ENCODE data around the gene PAGR1.
A peak's percentile ranks its signal among the peaks of the same experiment; 100 is the strongest.

The PAGR1 gene

DNA sequence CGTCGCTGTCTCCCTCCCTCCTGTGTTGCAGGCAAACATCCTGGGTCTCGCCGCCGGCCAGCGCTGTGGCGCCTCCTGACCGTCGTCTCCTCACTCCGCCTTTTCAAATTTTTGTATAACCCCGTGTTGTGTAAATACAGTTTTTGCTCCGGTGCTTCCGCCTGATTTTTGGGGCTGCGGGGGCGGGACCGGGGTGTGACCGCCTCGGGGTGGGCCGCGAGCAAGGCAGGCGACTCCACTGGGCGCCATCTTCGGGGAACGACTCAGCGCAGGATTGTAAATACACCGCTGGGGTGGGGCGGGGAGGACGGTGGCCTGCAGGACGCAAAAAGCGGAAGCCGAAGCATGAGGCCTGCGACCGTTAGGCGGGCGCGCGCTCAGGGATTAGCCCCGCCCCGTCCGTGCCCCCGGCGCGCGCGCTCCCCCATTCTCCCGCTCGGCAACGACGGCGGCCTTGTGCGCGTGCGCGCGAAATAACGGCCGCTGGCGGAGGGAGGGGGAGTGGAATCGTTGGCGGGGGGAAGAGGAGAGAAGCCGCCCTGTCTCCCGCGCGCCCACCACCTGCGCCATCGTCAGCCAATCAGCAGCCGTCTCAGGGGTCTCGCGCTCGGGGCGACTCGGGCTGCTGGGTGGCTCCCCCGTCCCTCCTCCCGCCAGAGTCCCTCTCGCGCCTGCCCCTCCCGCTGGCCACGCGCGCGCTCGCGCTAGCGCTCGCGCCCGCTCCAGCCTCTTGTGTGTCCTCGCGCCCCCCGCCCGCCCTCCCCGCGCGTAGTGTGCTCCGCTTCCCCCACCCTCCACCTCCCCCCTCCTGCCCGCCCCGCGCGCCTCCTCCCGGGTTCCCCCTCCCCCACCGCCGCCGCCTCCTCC lies 10.5 kb upstream of the PAGR1 start:
- H3K27ac ChIP-seq, result peak overlapping the region; percentile 99
- ChIA-PET CTCF (interaction anchor here (0.6 to 0.9 kb wide), 3 partner anchors 10 to 114 kb away, joined by 3 to 6 read pairs (median 3); partner anchors contain the start of gene PAGR1), POLR2A (ENCODE audit: low non-redundant PET) (interaction anchor here (2.8 kb wide), 1 partner anchor 11 kb away, joined by 10 read pairs; the partner anchor contains the start of gene PAGR1)
- peak; percentile 87 for DNase-seq (ENCODE audit: low spot score)
- TF ChIP-seq, protein P1, sequence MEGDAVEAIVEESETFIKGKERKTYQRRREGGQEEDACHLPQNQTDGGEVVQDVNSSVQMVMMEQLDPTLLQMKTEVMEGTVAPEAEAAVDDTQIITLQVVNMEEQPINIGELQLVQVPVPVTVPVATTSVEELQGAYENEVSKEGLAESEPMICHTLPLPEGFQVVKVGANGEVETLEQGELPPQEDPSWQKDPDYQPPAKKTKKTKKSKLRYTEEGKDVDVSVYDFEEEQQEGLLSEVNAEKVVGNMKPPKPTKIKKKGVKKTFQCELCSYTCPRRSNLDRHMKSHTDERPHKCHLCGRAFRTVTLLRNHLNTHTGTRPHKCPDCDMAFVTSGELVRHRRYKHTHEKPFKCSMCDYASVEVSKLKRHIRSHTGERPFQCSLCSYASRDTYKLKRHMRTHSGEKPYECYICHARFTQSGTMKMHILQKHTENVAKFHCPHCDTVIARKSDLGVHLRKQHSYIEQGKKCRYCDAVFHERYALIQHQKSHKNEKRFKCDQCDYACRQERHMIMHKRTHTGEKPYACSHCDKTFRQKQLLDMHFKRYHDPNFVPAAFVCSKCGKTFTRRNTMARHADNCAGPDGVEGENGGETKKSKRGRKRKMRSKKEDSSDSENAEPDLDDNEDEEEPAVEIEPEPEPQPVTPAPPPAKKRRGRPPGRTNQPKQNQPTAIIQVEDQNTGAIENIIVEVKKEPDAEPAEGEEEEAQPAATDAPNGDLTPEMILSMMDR (conservative IDR thresholded peaks at IDR 0.05; ENCODE audit: low read depth), result no peak

DNA sequence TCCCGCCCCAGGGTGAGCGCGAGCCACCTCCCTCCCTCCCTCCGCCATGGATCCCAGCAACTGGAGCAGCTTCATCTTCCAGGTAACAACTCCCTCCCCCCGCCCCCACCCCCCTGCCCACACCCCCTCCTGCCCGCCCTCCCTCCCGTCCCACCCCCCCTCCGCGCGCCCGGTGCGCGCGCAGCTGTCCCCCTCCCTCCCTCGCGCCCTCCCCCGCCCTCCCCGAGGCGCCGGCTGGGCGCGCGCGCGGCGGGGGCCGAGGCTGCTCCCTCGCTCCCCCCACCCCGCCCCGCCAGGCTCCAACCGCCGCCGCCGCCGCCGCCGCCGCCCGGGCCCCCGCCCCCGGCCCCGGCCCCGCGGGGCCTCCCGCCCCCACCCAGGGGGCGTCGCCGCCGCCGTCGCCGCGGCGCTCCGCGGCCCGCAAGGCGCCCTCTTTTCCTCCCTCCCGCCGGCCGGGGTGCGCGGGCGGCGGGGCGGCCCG lies 9.8 kb upstream of the PAGR1 start, which contains the start of gene MAZ:
Gene MAZ, plus strand, starts transcription at position 431 of the 481 bp plus-strand sequence. CDS start 173 bp downstream, outside the sequence.
- POLR2A ChIA-PET (ENCODE audit: low non-redundant PET), result interaction anchor here (2.8 kb wide), 1 partner anchor 10 kb away, joined by 10 read pairs; the partner anchor contains the start of gene PAGR1
- DNase-seq (ENCODE audit: low spot score), result peak; percentile 89

DNA sequence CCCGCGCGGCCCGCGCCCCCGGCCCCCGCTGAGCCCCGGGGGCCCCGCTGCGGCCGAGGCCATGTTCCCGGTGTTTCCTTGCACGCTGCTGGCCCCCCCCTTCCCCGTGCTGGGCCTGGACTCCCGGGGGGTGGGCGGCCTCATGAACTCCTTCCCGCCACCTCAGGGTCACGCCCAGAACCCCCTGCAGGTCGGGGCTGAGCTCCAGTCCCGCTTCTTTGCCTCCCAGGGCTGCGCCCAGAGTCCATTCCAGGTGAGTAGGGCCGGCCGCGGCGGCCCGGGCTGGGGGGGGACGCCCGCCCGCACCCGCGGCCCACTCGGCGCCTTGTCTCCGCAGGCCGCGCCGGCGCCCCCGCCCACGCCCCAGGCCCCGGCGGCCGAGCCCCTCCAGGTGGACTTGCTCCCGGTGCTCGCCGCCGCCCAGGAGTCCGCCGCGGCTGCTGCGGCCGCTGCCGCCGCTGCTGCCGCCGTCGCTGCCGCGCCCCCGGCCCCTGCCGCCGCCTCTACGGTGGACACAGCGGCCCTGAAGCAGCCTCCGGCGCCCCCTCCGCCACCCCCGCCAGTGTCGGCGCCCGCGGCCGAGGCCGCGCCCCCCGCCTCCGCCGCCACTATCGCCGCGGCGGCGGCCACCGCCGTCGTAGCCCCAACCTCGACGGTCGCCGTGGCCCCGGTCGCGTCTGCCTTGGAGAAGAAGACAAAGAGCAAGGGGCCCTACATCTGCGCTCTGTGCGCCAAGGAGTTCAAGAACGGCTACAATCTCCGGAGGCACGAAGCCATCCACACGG lies 9.1 kb upstream of the PAGR1 start:
- peak overlapping the region; percentile 99 for H3K27ac ChIP-seq
- peak; percentile 48 for DNase-seq (ENCODE audit: low spot score)
- CTCF ChIA-PET, result interaction anchor here (0.6 to 1.9 kb wide), 8 partner anchors 9 to 834 kb away, joined by 3 to 8 read pairs (median 3); partner anchors contain the start of gene PAGR1
- POLR2A ChIA-PET (ENCODE audit: low non-redundant PET), result interaction anchor here (0.6 to 2.8 kb wide), 3 partner anchors 9 to 190 kb away, joined by 3 to 10 read pairs (median 4); partner anchors contain the start of genes KIF22 and PAGR1
- TF ChIP-seq, protein P1 (conservative IDR thresholded peaks at IDR 0.05; ENCODE audit: low read depth), result no peak

More for the DNA sequence above, 9.8 kb upstream of the PAGR1 start, which contains the start of gene MAZ:
- CTCF ChIA-PET, result interaction anchor here (0.6 kb wide), 1 partner anchor 10 kb away, joined by 3 read pairs; the partner anchor contains the start of gene PAGR1
- H3K27ac ChIP-seq, result peak within 1 kb of the TSS; percentile 99
- TF ChIP-seq, protein P1 (conservative IDR thresholded peaks at IDR 0.05; ENCODE audit: low read depth), result no peak

DNA sequence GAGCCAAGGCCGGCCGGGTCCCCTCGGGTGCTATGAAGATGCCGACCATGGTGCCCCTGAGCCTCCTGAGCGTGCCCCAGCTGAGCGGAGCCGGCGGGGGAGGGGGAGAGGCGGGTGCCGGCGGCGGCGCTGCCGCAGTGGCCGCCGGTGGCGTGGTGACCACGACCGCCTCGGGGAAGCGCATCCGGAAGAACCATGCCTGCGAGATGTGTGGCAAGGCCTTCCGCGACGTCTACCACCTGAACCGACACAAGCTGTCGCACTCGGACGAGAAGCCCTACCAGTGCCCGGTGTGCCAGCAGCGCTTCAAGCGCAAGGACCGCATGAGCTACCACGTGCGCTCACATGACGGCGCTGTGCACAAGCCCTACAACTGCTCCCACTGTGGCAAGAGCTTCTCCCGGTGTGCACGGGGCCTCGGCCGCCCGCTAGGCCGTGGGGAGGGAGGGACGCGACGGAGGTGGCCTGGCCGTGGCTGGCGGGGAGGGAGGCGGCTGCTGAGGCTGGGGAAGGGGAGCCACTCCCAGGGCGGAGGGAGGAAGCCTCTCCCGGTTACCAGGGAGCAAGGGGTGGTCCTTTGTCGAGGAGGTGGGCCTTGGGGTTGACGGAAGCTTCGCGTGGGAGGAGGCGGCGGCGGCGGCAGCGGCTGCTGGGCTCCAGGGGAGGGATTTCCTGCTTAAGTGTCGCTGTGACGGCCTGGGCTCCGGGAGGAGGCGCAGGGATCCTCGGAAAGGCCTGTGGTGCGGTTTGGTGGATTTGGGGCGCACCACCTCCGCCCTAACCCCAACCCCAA lies 8.3 kb upstream of the PAGR1 start:
- POLR2A ChIA-PET (ENCODE audit: low non-redundant PET), result interaction anchor here (0.5 to 2.8 kb wide), 7 partner anchors 8 to 282 kb away, joined by 3 to 10 read pairs (median 4); partner anchors contain the start of genes KIF22 and PAGR1
- TF ChIP-seq, protein P1 (conservative IDR thresholded peaks at IDR 0.05; ENCODE audit: low read depth), result peak; percentile 52
- peak; percentile 73 for DNase-seq (ENCODE audit: low spot score)
- CTCF ChIA-PET, result interaction anchor here (0.6 to 1.9 kb wide), 11 partner anchors 8 to 835 kb away, joined by 3 to 8 read pairs (median 3); partner anchors contain the start of genes KIF22, MVP and PAGR1
- peak overlapping the region; percentile 99 for H3K27ac ChIP-seq

DNA sequence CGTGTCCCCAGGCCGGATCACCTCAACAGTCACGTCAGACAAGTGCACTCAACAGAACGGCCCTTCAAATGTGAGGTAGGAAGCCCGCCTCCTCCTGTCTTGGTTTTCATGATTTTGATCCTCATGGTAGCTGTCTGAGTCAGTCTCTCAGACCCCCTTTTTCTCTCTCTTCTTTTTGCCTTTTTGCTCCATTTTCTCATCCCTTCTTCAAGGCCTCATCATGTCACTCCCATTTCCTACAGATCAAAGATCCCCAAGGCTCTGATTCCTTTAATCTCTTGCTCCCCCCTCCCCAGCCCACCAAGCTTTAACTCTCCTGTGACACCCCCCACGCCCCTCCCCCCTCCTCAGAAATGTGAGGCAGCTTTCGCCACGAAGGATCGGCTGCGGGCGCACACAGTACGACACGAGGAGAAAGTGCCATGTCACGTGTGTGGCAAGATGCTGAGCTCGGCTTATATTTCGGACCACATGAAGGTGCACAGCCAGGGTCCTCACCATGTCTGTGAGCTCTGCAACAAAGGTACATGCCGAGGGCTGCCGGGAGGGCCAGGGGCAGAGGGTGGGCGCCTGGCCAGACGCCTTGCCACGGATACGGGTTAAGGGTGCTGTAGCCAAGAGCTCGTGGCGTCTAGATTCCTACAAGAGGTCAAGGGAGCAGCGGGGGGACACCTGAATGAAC lies 7.6 kb upstream of the PAGR1 start:
- ChIA-PET CTCF (interaction anchor here (0.7 to 1.9 kb wide), 5 partner anchors 8 to 40 kb away, joined by 3 to 8 read pairs (median 4); partner anchors contain the start of genes KIF22 and MVP), POLR2A (ENCODE audit: low non-redundant PET) (interaction anchor here (0.5 to 2.8 kb wide), 4 partner anchors 8 to 282 kb away, joined by 3 to 10 read pairs (median 4); partner anchors contain the start of gene PAGR1)
- DNase-seq (ENCODE audit: low spot score), result no peak
- TF ChIP-seq, protein P1 (conservative IDR thresholded peaks at IDR 0.05; ENCODE audit: low read depth), result no peak
- peak overlapping the region; percentile 99 for H3K27ac ChIP-seq
